Endothelial cell of umbilical vein (primary cell): ENCODE results near the gene RNF213.

Source experiments
- FOS ChIP-seq: IDR thresholded peaks from 2 replicates; pipeline ENCODE4 v1.6.1; 2011; ENCODE audit warnings: mild to moderate bottlenecking, low read length, moderate library complexity, borderline replicate concordance; ENCODE audit not compliant: insufficient read depth
- TF ChIP-seq, protein P1 (sequence below), 2 donors: IDR thresholded peaks; 1 replicate in 1 of 2; 2 replicates in 1 of 2; pipeline ENCODE4 v1.5.1; 2011; ENCODE audit warnings: low read length in 2 of 2, mild to moderate bottlenecking in 2 of 2, moderate library complexity in 2 of 2, control low read depth in 1 of 2, inconsistent platforms in 1 of 2, low read depth in 1 of 2; ENCODE audit not compliant: insufficient read depth in 1 of 2; ENCODE audit errors: extremely low read depth in 1 of 2

DNA sequence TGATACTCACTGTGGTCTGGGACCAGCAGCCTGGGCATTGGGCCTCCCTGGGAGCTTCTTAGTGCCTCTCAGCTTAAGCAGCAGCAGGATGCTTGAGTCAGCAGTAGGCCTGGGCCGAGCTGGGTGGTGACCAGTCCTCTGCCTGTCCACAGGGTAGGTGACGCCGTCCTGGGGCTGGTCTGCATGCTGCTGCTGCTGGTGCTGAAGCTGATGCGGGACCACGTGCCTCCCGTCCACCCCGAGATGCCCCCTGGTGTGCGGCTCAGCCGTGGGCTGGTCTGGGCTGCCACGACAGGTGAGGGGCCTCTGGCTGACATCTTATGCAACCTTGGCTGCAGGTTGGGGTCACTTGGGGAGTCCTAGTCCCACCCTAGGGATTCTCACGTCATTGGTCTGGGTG, 33.0 kb upstream of the RNF213 start:
- no peak for TF ChIP-seq FOS
- TF ChIP-seq, protein P1, sequence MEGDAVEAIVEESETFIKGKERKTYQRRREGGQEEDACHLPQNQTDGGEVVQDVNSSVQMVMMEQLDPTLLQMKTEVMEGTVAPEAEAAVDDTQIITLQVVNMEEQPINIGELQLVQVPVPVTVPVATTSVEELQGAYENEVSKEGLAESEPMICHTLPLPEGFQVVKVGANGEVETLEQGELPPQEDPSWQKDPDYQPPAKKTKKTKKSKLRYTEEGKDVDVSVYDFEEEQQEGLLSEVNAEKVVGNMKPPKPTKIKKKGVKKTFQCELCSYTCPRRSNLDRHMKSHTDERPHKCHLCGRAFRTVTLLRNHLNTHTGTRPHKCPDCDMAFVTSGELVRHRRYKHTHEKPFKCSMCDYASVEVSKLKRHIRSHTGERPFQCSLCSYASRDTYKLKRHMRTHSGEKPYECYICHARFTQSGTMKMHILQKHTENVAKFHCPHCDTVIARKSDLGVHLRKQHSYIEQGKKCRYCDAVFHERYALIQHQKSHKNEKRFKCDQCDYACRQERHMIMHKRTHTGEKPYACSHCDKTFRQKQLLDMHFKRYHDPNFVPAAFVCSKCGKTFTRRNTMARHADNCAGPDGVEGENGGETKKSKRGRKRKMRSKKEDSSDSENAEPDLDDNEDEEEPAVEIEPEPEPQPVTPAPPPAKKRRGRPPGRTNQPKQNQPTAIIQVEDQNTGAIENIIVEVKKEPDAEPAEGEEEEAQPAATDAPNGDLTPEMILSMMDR (IDR thresholded peaks at IDR 0.05; ENCODE audit: extremely low read depth in 1 of 2, insufficient read depth in 1 of 2, low read depth in 1 of 2, low read length in 2 of 2): no peak
